GM18502 (cell line): ENCODE measurements around the gene CCRL2.
"Not testable (repeated sequence)": the region's sequence is repeated elsewhere in the genome, so short reads cannot be mapped to it uniquely, and the experiment has no call there.

ENCODE experiments used
- ATAC-seq: cut with Tn5 transposase; IDR thresholded peaks from one replicate; pipeline ENCODE4 v1.9.1; 2021; ENCODE audit warnings: mild to moderate bottlenecking; ENCODE audit not compliant: unreplicated experiment, poor library complexity

Gene CCRL2

GRCh38 chr3:46427404-46427803 lies 20.3 kb downstream of the CCRL2 start:
- ATAC-seq = not testable (repeated sequence)

GRCh38 chr3:46427916-46428833 lies 21.1 kb downstream of the CCRL2 start:
- no peak for ATAC-seq

- ATAC-seq = no peak
These were observed 22.2 kb downstream of the CCRL2 start for GRCh38 chr3:46429250-46429649.

- ATAC-seq = no peak
These were observed 22.6 kb downstream of the CCRL2 start for GRCh38 chr3:46429671-46430070.

GRCh38 chr3:46430879-46431278 lies 23.8 kb downstream of the CCRL2 start:
- ATAC-seq = not testable (repeated sequence)

GRCh38 chr3:46431905-46432304 lies 24.8 kb downstream of the CCRL2 start:
- ATAC-seq = not testable (repeated sequence)

- not testable (repeated sequence) for ATAC-seq
These were observed 26.1 kb downstream of the CCRL2 start for GRCh38 chr3:46433118-46433517.

GRCh38 chr3:46433841-46434240 lies 26.8 kb downstream of the CCRL2 start:
- no peak for ATAC-seq

- no peak for ATAC-seq
These were observed 28.1 kb downstream of the CCRL2 start for GRCh38 chr3:46435081-46435726.

- ATAC-seq = no peak
These were observed 31.8 kb downstream of the CCRL2 start for GRCh38 chr3:46438831-46439230.

GRCh38 chr3:46440531-46441294 lies 33.7 kb downstream of the CCRL2 start:
- no peak for ATAC-seq

GRCh38 chr3:46442576-46443530 lies 35.8 kb downstream of the CCRL2 start:
- ATAC-seq = no peak

GRCh38 chr3:46447228-46447985 lies 40.3 kb downstream of the CCRL2 start:
- no peak for ATAC-seq

GRCh38 chr3:46448721-46449120 lies 41.7 kb downstream of the CCRL2 start:
- ATAC-seq = no peak

- ATAC-seq = no peak
These were observed 42.9 kb downstream of the CCRL2 start for GRCh38 chr3:46449755-46450552.

GRCh38 chr3:46453526-46454208 lies 46.6 kb downstream of the CCRL2 start:
- ATAC-seq = no peak

GRCh38 chr3:46454209-46454595 lies 47.1 kb downstream of the CCRL2 start:
- ATAC-seq = no peak

GRCh38 chr3:46454606-46455005 lies 47.5 kb downstream of the CCRL2 start:
- no peak for ATAC-seq
